SK-N-MC (cell line): Measurements from ENCODE around the gene CAPZA3.
"Not testable (repeated sequence)": the region's sequence is repeated elsewhere in the genome, so short reads cannot be mapped to it uniquely, and the experiment has no call there.

Source experiments
- DNase-seq: peaks from one replicate; pipeline ENCODE4 v3.0.0-alpha.2; 2011; ENCODE audit warnings: low read depth, low spot score
- H3K27ac ChIP-seq: fragments of 200-600 bp; sonication (generic); 2 replicates; pipeline ENCODE4 v1.5.1; 2016; ENCODE audit warnings: mixed run types
- H3K36me3 ChIP-seq: fragments of 200-600 bp; sonication (generic); 2 replicates; pipeline ENCODE4 v1.6.1; 2017; ENCODE audit warnings: antibody characterized with exemption, low read length, mixed read lengths; ENCODE audit not compliant: insufficient read depth
- H3K4me3 ChIP-seq: fragments of 200-600 bp; sonication (generic); 2 replicates; pipeline ENCODE4 v1.5.1; 2016
- H3K9ac ChIP-seq: fragments of 200-600 bp; sonication (generic); 2 replicates; pipeline ENCODE4 v1.8.0; 2017; ENCODE audit warnings: mixed run types, mixed read lengths; ENCODE audit not compliant: insufficient read length
- H3K9me3 ChIP-seq: fragments of 200-600 bp; sonication (generic); 2 replicates; pipeline ENCODE4 v1.6.1; 2017; ENCODE audit warnings: low read depth, mild to moderate bottlenecking, antibody characterized with exemption, low read length, moderate library complexity, mixed read lengths
- EZH2 ChIP-seq: fragments of 200-600 bp; sonication (generic); IDR thresholded peaks from one replicate; pipeline ENCODE4 v1.6.1; 2017; ENCODE audit warnings: antibody characterized with exemption
- FOXP2 ChIP-seq: optimal IDR thresholded peaks from 2 replicates; pipeline ENCODE3; 2011; ENCODE audit warnings: mild to moderate bottlenecking, moderate library complexity; ENCODE audit not compliant: insufficient read depth; ENCODE audit errors: extremely low read length, control extremely low read depth
- POLR2AphosphoS5 ChIP-seq: IDR thresholded peaks from 2 replicates; pipeline ENCODE4 v1.6.1; 2012; ENCODE audit warnings: mild to moderate bottlenecking, low read depth, low read length, borderline replicate concordance

Gene CAPZA3

GRCh38 chr12:18751866-18752265 lies 13.9 kb downstream of the CAPZA3 start:
- Histone ChIP-seq H3K9me3 (no peaks in the 10 kb centered on the region), H3K4me3 (no peak overlapping the region), H3K27ac (no peak overlapping the region), H3K9ac (no peak overlapping the region), H3K36me3 (no peaks in the 10 kb centered on the region)
- no peak for DNase-seq
- TF ChIP-seq EZH2 (no peak), POLR2AphosphoS5 (no peak), FOXP2 (no peak)

- no peaks in the 10 kb centered on the region for H3K36me3 ChIP-seq
- no peak overlapping the region for H3K9ac ChIP-seq
- H3K9me3 ChIP-seq = no peaks in the 10 kb centered on the region
- H3K27ac ChIP-seq = no peak overlapping the region
- DNase-seq = peak; percentile 5
- H3K4me3 ChIP-seq = 0 out of 2 replicates have a peak overlapping the region, but pooled peaks have one; percentile 8
- TF ChIP-seq FOXP2 (no peak), POLR2AphosphoS5 (no peak), EZH2 (no peak)
Observed at GRCh38 chr12:18752280-18752920, 14.5 kb downstream of the CAPZA3 start.

GRCh38 chr12:18752947-18753346 lies 15.0 kb downstream of the CAPZA3 start:
- H3K36me3 ChIP-seq = no peaks in the 10 kb centered on the region
- no peak overlapping the region for H3K9ac ChIP-seq
- no peaks in the 10 kb centered on the region for H3K9me3 ChIP-seq
- no peak for TF ChIP-seq EZH2
- DNase-seq = no peak
- H3K27ac ChIP-seq = no peak overlapping the region
- no peak overlapping the region for H3K4me3 ChIP-seq

GRCh38 chr12:18753481-18754123 lies 15.7 kb downstream of the CAPZA3 start:
- H3K27ac ChIP-seq = no peak overlapping the region
- TF ChIP-seq EZH2 = no peak
- TF ChIP-seq FOXP2 = no peak
- no peak for TF ChIP-seq POLR2AphosphoS5
- H3K9me3 ChIP-seq = no peaks in the 10 kb centered on the region
- no peak overlapping the region for H3K4me3 ChIP-seq
- H3K9ac ChIP-seq = no peak overlapping the region
- no peak for DNase-seq
- no peaks in the 10 kb centered on the region for H3K36me3 ChIP-seq

- Histone ChIP-seq H3K27ac (no peak overlapping the region), H3K36me3 (no peaks in the 10 kb centered on the region), H3K9ac (no peak overlapping the region), H3K4me3 (no peak overlapping the region), H3K9me3 (no peaks in the 10 kb centered on the region)
- no peak for TF ChIP-seq EZH2
- DNase-seq = no peak
Observed at GRCh38 chr12:18754124-18754707, 16.3 kb downstream of the CAPZA3 start.

GRCh38 chr12:18755341-18755740 lies 17.4 kb downstream of the CAPZA3 start:
- TF ChIP-seq EZH2 (no peak), FOXP2 (no peak), POLR2AphosphoS5 (no peak)
- Histone ChIP-seq H3K9ac (no peak overlapping the region), H3K4me3 (no peak overlapping the region), H3K27ac (no peak overlapping the region), H3K9me3 (no peaks in the 10 kb centered on the region), H3K36me3 (no peaks in the 10 kb centered on the region)
- no peak for DNase-seq

- DNase-seq, H3K36me3 ChIP-seq, H3K9me3 ChIP-seq, H3K4me3 ChIP-seq, H3K27ac ChIP-seq, H3K9ac ChIP-seq: not testable (repeated sequence)
Observed at GRCh38 chr12:18766479-18766878, 28.6 kb downstream of the CAPZA3 start.

- no peaks in the 10 kb centered on the region for H3K36me3 ChIP-seq
- no peaks in the 10 kb centered on the region for H3K9me3 ChIP-seq
- no peak for DNase-seq
- no peak overlapping the region for H3K9ac ChIP-seq
- H3K27ac ChIP-seq = no peak overlapping the region
- TF ChIP-seq EZH2 (no peak), FOXP2 (no peak), POLR2AphosphoS5 (no peak)
- no peak overlapping the region for H3K4me3 ChIP-seq
Observed at GRCh38 chr12:18782827-18783226, 44.9 kb downstream of the CAPZA3 start.

- not testable (repeated sequence) for DNase-seq, H3K36me3 ChIP-seq, H3K9me3 ChIP-seq, H3K27ac ChIP-seq, H3K9ac ChIP-seq, H3K4me3 ChIP-seq
Observed at GRCh38 chr12:18785465-18785864, 47.5 kb downstream of the CAPZA3 start.
